CD4-positive, alpha-beta T cell treated with Interleukin-21 for 1 hour (primary cell): ENCODE results near the gene TASP1.
"Not testable (repeated sequence)": the region's sequence is repeated elsewhere in the genome, so short reads cannot be mapped to it uniquely, and the experiment has no call there.

Experiments
- DNase-seq: peaks from one replicate; pipeline ENCODE4 v3.0.0-alpha.2; 2020

The TASP1 gene

DNA sequence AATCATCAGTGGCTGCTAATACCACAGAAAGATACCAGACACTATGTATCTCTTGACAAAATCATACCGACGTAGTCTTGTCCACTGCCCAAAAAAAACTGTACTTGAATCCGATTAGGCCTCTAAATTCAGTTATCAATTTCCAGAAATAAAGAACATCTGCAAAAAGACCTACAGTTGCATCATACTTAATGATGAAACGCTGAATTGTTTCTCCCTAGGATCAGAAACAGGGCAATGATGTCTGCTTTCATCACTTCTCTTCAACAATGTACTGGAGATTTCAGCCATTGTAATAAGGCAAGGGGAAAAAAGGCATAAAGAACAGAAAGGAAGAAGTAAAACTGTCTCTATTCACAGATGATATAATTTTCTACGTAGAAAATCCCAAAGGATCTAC is 152.0 kb downstream of the TASP1 start:
- DNase-seq: no peak

GRCh38 chr20:13485576-13485975 is 153.2 kb downstream of the TASP1 start:
- no peak for DNase-seq

DNA sequence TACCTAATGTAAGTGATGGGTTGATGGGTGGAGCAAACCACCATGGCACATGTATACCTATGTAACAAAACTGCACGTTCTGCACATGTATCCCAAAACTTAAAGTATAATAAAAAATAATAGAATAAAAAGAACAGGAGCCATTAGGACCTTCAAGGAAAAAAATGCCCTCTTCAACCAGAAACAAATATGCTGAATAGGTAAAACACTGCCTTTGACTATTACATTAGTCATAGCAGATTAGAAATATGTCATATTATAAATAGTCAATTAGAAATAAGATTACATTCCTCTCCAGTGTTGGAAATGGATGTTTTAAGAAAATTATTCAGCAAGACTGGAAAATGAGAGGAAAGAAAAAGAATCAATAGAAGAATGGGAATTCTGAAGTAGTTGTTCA is 153.7 kb downstream of the TASP1 start:
- DNase-seq: not testable (repeated sequence)

DNA sequence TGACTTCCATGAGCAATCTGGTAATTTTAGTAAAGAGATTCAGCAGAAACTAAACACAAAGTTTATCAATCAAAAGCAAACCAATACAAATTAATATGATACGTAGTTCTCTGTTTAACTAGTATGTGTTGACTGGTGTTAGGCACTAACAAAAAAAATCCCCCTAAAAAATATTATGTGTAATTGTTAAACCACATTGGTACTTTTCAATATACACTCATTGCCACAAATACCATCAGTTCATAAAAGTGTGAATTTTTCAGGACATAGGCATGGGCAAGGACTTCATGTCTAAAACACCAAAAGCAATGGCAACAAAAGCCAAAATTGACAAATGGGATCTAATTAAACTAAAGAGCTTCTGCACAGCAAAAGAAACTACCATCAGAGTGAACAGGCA is 155.3 kb downstream of the TASP1 start:
- DNase-seq: not testable (repeated sequence)

DNA sequence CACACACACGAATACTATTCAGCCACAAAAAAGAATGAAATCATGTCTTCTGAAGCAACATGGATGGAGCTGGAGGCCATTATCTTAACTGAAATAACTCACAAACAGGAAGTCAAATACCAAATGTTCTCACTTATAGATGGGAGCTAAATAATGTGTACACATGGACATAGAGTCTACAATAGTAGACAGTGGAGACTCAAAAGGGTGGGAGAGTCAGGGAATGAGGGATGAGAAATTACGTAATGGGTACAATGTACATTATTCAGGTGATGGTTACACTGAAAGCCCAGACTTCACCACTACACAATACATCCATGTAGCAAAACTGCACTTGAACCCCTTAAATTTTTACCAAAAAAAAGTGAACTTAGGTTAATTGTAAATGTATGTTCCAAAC is 160.4 kb downstream of the TASP1 start:
- DNase-seq: no peak

GRCh38 chr20:13474467-13474866 is 164.3 kb downstream of the TASP1 start:
- DNase-seq: no peak

- no peak for DNase-seq
These were observed 169.5 kb downstream of the TASP1 start for GRCh38 chr20:13469262-13469661.

- DNase-seq: no peak
These were observed 170.6 kb downstream of the TASP1 start for GRCh38 chr20:13468166-13468565.

DNA sequence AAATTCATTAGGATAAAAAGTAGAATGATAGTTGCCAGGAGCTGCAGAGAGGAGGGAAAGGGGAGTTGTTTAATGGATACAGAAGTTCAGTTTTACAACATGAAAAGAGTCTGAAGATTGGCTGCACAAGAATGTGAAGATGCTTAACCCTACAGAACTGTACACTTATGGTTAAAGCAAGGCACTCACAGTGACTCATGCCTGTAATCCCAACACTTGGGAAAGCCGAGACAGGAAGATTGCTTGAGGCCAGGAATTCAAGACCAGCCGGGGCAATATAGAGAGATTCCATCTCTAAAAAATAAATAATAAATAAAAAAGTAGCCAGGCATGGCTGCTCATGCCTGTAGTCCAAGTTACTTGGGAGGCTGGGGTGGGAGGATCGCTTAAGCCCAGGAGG is 174.0 kb downstream of the TASP1 start:
- no peak for DNase-seq

DNA sequence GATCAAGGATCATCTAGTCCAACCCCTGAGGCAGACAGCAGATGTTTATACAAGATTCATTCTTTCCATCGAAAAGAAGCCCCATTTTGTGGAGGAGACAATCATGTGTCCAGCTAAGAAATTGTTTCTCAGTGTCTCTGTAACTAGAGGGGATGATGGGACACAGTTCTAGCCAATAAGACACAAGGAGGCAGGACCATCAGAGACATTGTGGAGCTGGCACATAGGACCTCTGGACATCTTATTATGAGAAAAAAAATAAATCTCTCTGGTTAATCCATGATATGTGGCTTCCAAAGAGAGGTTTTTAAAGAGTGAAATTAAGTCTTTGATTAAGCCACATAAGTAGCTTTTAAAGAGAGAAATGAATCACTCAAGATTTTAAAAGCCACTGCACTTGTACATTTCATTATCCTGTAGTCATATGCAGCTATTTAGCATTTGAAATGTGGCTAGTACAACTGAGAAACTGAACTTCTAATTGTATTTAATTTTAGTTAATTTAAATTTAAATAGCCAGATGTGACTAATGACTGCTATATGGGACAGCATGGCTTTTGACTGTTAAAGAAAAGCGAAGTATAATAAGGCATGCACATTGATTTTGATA is 176.8 kb downstream of the TASP1 start:
- no peak for DNase-seq

- peak; percentile 14 for DNase-seq
These were observed 179.8 kb downstream of the TASP1 start for GRCh38 chr20:13458860-13459451.

DNA sequence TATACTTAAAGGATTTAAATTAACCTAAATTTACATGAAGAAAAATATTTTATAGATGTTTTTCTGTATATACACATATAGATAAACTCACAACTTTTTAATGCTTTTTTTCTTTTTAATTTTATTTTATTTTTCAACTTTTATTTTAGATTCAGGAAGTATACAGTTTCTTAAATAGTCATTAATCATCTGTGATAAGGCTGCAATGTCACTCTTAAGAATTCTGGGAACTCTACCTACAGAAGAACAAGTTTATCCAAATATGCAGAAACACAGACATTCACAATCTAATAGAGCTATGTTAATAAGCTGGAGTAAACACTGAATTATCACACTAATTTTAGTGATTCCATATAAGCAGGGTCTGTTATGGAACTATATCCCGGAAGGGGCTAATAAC is 181.2 kb downstream of the TASP1 start:
- DNase-seq: no peak

DNA sequence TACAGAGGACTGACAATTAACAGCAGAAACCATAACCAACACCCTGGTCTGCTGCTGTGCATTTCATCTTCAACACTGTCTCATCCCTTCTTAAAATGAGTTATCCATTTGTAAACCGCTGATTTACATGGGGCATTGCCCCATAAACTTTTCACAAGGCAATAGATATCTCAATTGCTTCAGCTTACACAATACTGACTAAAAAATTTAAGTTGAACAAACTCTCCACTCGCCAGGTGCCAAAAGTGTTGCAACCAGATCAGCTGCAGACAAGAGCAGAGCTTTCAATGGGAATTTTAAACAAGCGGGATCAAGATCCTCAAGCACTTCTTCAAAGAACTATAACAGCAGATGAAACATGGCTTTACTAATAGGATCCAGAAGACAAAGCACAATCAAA is 183.0 kb downstream of the TASP1 start:
- DNase-seq: no peak

- no peak for DNase-seq
These were observed 185.4 kb downstream of the TASP1 start for GRCh38 chr20:13453367-13453766.

GRCh38 chr20:13452470-13453124 is 186.1 kb downstream of the TASP1 start:
- DNase-seq: no peak

- DNase-seq: no peak
These were observed 188.8 kb downstream of the TASP1 start for GRCh38 chr20:13449868-13450434.

GRCh38 chr20:13447385-13448180 is 191.1 kb downstream of the TASP1 start:
- DNase-seq: no peak

GRCh38 chr20:13443690-13444089 is 195.0 kb downstream of the TASP1 start:
- no peak for DNase-seq

GRCh38 chr20:13442986-13443385 is 195.7 kb downstream of the TASP1 start:
- no peak for DNase-seq

GRCh38 chr20:13441388-13441787 is 197.3 kb downstream of the TASP1 start:
- no peak for DNase-seq

- DNase-seq: no peak
These were observed 202.2 kb downstream of the TASP1 start for GRCh38 chr20:13436530-13436929.

GRCh38 chr20:13432126-13432525 is 206.6 kb downstream of the TASP1 start:
- DNase-seq: no peak

DNA sequence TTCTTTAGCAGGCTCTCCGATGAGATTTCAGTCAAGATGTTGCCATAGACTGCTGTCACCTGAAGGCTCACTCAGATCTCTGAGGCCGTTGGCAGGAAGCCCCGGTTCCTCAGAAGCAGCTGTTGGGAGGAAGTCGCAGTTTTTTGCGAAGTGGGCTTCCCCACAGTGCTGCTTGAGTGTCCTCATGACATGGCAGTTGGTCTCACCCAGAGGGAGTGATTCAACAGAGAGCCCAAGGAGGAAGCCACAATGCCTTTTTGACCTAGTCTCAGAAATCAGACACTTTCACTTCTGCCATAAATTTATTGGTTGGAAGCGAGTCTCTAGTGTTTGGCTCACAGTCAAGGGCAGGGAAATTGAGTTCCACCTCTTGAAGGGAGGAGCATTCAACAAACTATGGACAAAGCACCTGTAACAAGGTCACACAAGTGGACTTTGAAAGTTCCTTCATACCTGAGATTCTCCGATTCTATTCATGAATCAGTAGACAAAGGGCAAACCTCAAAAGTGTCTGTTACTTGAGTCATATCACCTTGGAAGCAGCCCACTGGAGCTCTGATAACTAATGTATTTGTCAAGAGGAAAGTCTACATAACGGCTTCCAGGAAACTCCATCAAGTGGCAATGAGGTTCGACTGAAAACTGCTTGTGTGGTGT is 208.3 kb downstream of the TASP1 start:
- no peak for DNase-seq
